Coronary artery (tissue), 2 donors: ENCODE measurements around the gene H19.

ENCODE experiments used
- DNase-seq: peaks from one replicate; pipeline ENCODE4 v3.0.0-alpha.2; 2017; ENCODE audit warnings: low spot score
- H3K27ac ChIP-seq, 2 donors: fragments of 200-600 bp; sonication (generic); one replicate each; pipeline ENCODE4 v1.5.1; 2016 to 2019
- H3K4me3 ChIP-seq: fragments of 200-600 bp; sonication (generic); 2 replicates; pipeline ENCODE4 v1.5.1; 2016; ENCODE audit warnings: mild to moderate bottlenecking, moderate library complexity
- CTCF ChIP-seq: fragments of 200-600 bp; sonication (generic); IDR thresholded peaks from one replicate; pipeline ENCODE4 v1.5.1; 2019; ENCODE audit warnings: antibody characterized with exemption

H19 gene

GRCh38 chr11:1997755-1998154, at the start of gene H19:
H19 (minus strand) TSS chr11:1997842.
- no peak for TF ChIP-seq CTCF
- no peak within 1 kb of the TSS for H3K4me3 ChIP-seq
- DNase-seq = no peak
- H3K27ac ChIP-seq = no peak within 1 kb of the TSS

GRCh38 chr11:2041963-2042362, 44.3 kb upstream of the H19 start:
- Histone ChIP-seq H3K4me3 (no peak overlapping the region), H3K27ac (no peak overlapping the region)
- no peak for TF ChIP-seq CTCF
- no peak for DNase-seq

GRCh38 chr11:2041153-2041552, 43.5 kb upstream of the H19 start:
- no peak for TF ChIP-seq CTCF

GRCh38 chr11:2039198-2039759, 41.6 kb upstream of the H19 start:
- no peak for TF ChIP-seq CTCF
- DNase-seq = no peak
- no peak overlapping the region for H3K27ac ChIP-seq
- no peak overlapping the region for H3K4me3 ChIP-seq

More at GRCh38 chr11:2041153-2041552, 43.5 kb upstream of the H19 start:
- Histone ChIP-seq H3K4me3 (no peak overlapping the region), H3K27ac (no peak overlapping the region)
- no peak for DNase-seq

- H3K4me3 ChIP-seq = no peak overlapping the region
- TF ChIP-seq CTCF = no peak
- no peak for DNase-seq
Measured at GRCh38 chr11:2036863-2037486, 39.3 kb upstream of the H19 start.

GRCh38 chr11:2035382-2035781, 37.7 kb upstream of the H19 start:
- Histone ChIP-seq H3K4me3 (no peak overlapping the region), H3K27ac (no peak overlapping the region)
- DNase-seq = no peak
- TF ChIP-seq CTCF = no peak

More at GRCh38 chr11:2036863-2037486, 39.3 kb upstream of the H19 start:
- H3K27ac ChIP-seq = no peak overlapping the region

GRCh38 chr11:2031058-2031457, 33.4 kb upstream of the H19 start:
- H3K27ac ChIP-seq = no peak overlapping the region
- H3K4me3 ChIP-seq = no peak overlapping the region
- DNase-seq = no peak
- TF ChIP-seq CTCF = no peak
